SK-N-SH (cell line): ENCODE data around the gene KIF25.

Source experiments
- EP300 ChIP-seq, 2 experiments: IDR thresholded peaks; 2 replicates each; pipeline versions ENCODE4 v1.4.0 to v1.6.1; 2012; ENCODE audit warnings: borderline replicate concordance in 1 of 2, low read depth in 1 of 2, low read length in 1 of 2
- FOXM1 ChIP-seq: IDR thresholded peaks from 2 replicates; pipeline ENCODE4 v1.4.0; 2012; ENCODE audit warnings: low read depth, mild to moderate bottlenecking
- NRF1 ChIP-seq: IDR thresholded peaks from 2 replicates; pipeline ENCODE4 v1.6.1; 2012; ENCODE audit warnings: low read depth, mild to moderate bottlenecking, low read length
- POLR2AphosphoS5 ChIP-seq: IDR thresholded peaks from 2 replicates; pipeline ENCODE4 v1.6.1; 2012; ENCODE audit warnings: low read depth, low read length
- RFX5 ChIP-seq: IDR thresholded peaks from 2 replicates; pipeline ENCODE4 v1.6.1; 2012; ENCODE audit warnings: mild to moderate bottlenecking, improper control_type of control experiment, low read length
- YY1 ChIP-seq: IDR thresholded peaks from 2 replicates; pipeline ENCODE4 v1.4.0; 2012; ENCODE audit warnings: low read depth, mild to moderate bottlenecking
- TF ChIP-seq, protein P1 (sequence below): fragments of 200-600 bp; sonication (generic); IDR thresholded peaks from 2 replicates; pipeline ENCODE4 v1.6.1; 2017; ENCODE audit warnings: antibody characterized with exemption, mild to moderate bottlenecking, moderate library complexity

- TF ChIP-seq RFX5, result no peak
- TF ChIP-seq NRF1, result no peak
- TF ChIP-seq, protein P1, sequence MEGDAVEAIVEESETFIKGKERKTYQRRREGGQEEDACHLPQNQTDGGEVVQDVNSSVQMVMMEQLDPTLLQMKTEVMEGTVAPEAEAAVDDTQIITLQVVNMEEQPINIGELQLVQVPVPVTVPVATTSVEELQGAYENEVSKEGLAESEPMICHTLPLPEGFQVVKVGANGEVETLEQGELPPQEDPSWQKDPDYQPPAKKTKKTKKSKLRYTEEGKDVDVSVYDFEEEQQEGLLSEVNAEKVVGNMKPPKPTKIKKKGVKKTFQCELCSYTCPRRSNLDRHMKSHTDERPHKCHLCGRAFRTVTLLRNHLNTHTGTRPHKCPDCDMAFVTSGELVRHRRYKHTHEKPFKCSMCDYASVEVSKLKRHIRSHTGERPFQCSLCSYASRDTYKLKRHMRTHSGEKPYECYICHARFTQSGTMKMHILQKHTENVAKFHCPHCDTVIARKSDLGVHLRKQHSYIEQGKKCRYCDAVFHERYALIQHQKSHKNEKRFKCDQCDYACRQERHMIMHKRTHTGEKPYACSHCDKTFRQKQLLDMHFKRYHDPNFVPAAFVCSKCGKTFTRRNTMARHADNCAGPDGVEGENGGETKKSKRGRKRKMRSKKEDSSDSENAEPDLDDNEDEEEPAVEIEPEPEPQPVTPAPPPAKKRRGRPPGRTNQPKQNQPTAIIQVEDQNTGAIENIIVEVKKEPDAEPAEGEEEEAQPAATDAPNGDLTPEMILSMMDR, result no peak
- TF ChIP-seq YY1, result no peak
- TF ChIP-seq FOXM1, result no peak
- TF ChIP-seq POLR2AphosphoS5, result no peak
- TF ChIP-seq EP300 (IDR thresholded peaks at IDR 0.05; ENCODE audit: borderline replicate concordance in 1 of 2, low read depth in 1 of 2, low read length in 1 of 2), result no peak
Observed at GRCh38 chr6:167995731-167996151, 1.7 kb upstream of the KIF25 start.
